NCI-H187 (cell line): ENCODE measurements around the gene SH3PXD2B.
"Not testable (repeated sequence)": the region's sequence is repeated elsewhere in the genome, so short reads cannot be mapped to it uniquely, and the experiment has no call there.

Experiments
- DNase-seq, 2 experiments: peaks; one replicate each; lab custom pipeline; 2025; lab: John Stamatoyannopoulos, UW

The SH3PXD2B gene

GRCh38 chr5:172365948-172366608 is 88.2 kb downstream of the SH3PXD2B start:
- peak in 1 of 2 experiments; percentile 50 for DNase-seq

GRCh38 chr5:172364773-172365172 is 89.6 kb downstream of the SH3PXD2B start:
- no peak for DNase-seq

GRCh38 chr5:172362755-172363154 is 91.6 kb downstream of the SH3PXD2B start:
- no peak for DNase-seq

- DNase-seq, result no peak
These were observed 92.6 kb downstream of the SH3PXD2B start for GRCh38 chr5:172361566-172362238.

GRCh38 chr5:172358345-172358744 is 96.0 kb downstream of the SH3PXD2B start:
- DNase-seq, result no peak

GRCh38 chr5:172356527-172356926 is 97.8 kb downstream of the SH3PXD2B start:
- no peak for DNase-seq

- DNase-seq, result no peak
These were observed 98.3 kb downstream of the SH3PXD2B start for GRCh38 chr5:172356047-172356446.

- DNase-seq, result no peak
These were observed 100.5 kb downstream of the SH3PXD2B start for GRCh38 chr5:172353846-172354245.

- DNase-seq, result no peak
These were observed 101.0 kb downstream of the SH3PXD2B start for GRCh38 chr5:172353271-172353812.

- not testable (repeated sequence) for DNase-seq
These were observed 101.8 kb downstream of the SH3PXD2B start for GRCh38 chr5:172352526-172352925.

GRCh38 chr5:172351240-172351778 is 103.0 kb downstream of the SH3PXD2B start:
- DNase-seq, result no peak

GRCh38 chr5:172350212-172351181 is 103.8 kb downstream of the SH3PXD2B start:
- DNase-seq, result no peak

- DNase-seq, result not testable (repeated sequence)
These were observed 105.6 kb downstream of the SH3PXD2B start for GRCh38 chr5:172348733-172349132.

GRCh38 chr5:172348084-172348483 is 106.2 kb downstream of the SH3PXD2B start:
- DNase-seq, result no peak

GRCh38 chr5:172347496-172348052 is 106.8 kb downstream of the SH3PXD2B start:
- DNase-seq, result no peak

GRCh38 chr5:172345881-172346280 is 108.4 kb downstream of the SH3PXD2B start:
- DNase-seq, result no peak

- no peak for DNase-seq
These were observed 109.4 kb downstream of the SH3PXD2B start for GRCh38 chr5:172344855-172345409.

GRCh38 chr5:172343741-172344140 is 110.6 kb downstream of the SH3PXD2B start:
- DNase-seq, result no peak

GRCh38 chr5:172342918-172343317 is 111.4 kb downstream of the SH3PXD2B start:
- no peak for DNase-seq

- DNase-seq, result no peak
These were observed 114.8 kb downstream of the SH3PXD2B start for GRCh38 chr5:172339264-172340180.
